OCI-M2 (cell line): Measurements from ENCODE around the gene BCAS4.

Experiments
- DNase-seq: peaks from one replicate; lab custom pipeline; 2025; ENCODE audit not compliant: unreplicated experiment; lab: John Stamatoyannopoulos, UW

BCAS4 gene

DNA sequence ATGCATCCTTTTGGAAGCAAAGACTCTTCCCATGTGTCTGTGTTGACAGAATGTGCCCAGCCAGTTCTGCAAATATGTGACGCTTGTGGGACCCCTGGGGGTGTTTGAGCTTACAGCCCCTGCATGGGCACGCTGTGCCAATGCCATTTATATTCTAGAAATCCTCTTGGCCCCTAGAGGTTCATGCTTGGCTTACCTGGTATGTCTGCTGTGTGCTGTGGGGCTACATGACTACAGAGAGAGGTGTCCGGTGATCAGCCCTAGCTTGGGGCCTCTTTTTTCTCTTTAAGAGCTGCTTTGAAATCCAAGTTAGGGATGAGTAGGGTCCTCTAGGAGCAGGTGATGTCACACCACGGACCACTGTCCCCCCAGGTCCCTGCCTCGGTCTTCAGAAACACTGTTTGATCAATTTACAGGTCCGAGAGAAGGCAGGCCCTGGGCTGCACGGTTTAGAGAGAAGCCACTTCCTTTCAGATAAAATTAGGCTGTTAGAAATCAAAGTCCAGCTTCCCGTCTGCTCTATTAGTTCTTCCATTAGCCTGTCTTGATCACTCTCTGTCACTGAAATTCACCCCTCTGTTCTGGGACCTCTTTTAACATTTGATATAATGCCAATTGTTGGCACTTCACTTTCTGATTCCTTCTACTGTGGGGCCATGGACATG lies 26.5 kb downstream of the BCAS4 start:
- no peak for DNase-seq

DNA sequence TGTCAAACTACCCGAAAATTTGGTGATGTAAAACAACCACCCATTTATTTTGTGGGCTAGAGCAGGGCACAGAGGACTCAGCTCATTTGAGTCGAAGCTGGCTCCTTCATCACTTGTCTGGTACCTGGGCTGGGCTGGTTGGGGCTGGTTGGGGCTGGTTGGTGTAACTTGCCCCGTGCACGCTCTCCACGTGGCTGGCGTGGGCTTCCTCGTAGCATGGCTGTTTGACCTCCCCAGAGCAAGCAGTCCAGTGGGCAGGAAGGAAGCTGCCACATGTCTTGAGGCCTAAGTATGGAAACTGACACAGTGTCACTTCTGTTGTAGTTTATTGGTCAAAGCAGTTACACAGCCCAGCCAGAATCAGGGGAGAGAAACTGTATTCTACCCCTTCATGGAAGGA lies 27.1 kb downstream of the BCAS4 start:
- DNase-seq: no peak

DNA sequence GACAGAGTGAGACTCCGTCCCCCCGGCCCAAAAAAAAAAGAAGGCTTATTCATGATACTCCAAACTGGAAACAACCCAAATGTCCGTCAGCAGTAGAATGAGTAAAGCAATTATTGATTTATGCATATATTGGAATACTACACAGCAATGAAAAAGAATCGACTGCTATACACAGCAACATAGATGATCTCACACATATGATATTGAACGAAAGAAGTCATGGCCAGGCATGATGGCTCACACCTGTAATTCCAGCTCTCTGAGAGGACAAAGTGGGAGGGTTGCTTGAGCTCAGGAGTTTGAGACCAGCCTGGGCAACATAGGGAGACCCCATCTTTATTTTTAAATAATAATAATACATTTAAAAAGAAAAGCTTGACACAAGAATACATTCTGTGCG lies 28.5 kb downstream of the BCAS4 start:
- DNase-seq: no peak

DNA sequence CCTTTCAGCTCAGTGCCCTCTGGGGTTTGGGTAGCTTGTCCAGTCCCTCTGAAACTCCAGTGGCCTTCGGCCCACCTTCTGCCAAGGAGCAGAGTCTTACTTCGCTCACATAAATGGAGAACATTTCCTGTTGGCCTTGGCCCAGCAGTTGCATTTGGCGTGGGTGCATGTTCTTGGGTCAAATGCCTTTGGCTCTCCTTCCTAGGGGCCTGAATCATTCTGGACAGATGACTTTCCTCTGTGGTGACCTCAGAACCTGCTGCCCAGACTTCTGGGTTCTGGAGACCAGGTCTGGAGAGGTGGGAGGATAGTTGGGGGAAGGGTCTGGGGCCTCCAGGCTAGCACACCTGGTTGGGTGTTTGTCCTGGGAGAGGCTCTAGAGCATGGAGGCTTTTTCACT lies 29.3 kb downstream of the BCAS4 start:
- DNase-seq: no peak

DNA sequence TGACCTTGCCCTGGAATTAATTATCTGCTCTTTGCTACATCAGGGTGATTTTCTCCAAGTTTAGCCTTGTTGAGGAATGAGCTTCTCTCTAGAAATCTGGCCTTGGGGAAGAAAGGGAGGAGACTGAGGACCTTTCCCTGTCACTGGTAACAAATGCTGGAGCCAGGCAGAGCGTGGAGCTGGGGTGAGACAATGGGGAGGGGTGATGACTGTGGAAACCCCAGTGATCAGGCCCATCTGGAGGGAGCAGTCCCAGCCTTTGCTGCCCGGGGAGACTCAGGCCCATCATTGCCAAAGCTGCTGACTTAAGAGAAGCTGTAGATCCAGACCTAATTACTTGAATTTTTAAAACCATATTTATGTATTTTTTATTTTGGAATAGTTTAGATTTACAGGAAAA lies 31.3 kb downstream of the BCAS4 start:
- no peak for DNase-seq

DNA sequence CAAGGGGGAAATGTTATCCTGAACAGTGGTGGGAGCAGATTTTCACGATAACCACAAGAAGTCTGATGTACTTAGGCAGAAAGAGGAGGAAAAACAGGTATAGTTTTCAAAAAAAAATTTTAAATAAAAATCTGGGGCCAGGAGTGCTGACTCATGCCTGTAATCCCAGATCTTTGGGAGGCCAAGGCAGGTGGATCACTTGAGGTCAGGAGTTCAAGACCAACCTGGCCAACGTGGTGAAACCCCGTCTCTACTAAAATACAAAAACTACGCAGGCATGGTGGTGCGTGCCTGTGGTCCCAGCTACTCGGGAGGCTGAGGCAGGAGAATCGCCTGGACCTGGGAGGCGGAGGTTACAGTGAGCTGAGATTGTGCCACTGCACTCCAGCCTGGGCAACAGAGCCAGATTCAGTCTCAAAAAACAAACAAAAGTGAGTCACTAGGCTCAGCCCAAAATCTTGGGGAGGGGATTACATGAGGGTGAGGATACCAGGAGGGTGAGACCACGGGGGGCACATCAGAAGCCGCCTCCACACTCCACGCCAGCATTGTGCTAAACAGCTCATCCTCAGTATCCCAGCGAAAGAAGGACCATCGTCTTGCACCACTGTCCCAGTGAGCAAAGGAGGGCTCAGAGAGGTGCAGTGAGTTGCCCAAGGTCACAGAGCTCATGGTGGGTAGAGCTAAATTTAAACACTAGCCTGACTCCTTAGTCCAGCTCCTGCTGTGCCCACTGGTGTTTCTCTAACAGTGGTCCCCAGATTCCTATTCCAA lies 33.7 kb downstream of the BCAS4 start:
- no peak for DNase-seq

DNA sequence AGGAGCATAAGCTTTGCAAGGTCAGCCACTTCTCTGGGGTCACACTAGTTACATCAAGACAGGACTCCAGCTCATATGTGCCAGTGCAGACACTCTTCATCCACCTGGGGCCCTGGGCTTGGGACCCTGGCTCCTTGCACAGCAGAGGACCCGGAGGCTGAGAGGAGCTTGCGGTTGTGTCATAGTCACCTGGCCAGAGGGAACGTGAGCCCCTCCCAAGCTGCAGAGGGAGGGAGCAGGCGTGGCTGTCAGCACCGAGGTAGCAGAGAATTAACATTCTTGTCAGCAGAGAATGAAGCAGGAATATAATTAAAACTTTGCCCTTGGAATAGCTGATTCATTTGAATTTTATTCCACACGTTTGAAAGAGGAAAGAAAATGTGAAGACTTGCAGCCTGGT lies 36.8 kb downstream of the BCAS4 start:
- no peak for DNase-seq

DNA sequence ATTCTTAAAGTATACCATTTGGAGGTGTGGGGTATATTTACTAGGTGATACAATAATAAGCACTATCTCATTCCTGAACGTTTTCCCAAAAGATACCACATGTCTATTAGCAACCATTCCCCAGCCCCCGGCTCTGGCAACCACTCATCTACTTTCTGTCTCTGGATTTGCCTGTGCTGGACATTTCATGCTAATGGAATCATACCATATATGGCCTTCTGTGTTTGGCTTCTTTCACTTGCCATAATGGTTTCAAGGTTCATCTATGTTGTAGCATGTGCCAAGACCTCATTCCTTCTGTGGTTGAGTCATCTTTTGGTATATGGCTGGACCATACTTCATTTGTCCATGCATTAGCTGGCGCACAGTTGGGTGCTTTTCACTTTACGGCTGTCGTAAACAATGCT lies 39.7 kb downstream of the BCAS4 start:
- DNase-seq: no peak

DNA sequence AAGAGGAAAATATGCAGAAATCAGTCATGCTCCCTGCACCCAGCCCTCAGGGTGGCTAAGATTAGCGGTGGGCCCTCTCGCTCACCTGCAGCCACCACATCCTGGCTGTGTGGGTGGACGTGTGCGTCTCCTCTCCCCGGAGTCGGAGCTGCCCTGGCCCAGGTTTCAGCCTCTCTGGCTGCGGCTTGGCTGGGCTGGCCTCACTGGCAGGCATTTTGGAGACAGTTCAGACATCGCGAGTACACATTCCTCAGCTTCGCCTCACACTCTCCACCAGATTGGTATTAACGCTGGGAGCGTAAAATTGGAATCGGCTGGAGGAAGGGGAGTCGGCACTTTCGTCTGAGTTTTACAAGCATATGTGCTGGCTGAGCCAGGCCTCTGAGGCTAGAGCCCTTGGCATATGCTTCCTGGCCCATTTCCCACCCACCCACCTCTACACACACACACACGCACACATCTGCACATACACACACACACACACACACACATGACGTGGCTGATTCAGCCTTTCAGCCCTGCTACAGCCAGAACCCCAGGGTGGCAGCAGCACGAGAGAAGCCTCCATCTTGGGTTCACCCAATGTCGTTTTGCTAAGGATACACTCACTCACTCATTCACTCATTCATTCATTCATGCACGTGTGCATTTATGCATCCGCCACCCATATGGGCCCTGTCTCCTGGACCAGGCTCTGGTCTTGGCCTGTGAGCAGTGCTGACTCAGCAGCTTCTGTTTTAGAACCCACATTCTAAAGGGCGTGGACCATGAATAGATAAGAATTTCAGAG lies 42.9 kb downstream of the BCAS4 start:
- DNase-seq: no peak

DNA sequence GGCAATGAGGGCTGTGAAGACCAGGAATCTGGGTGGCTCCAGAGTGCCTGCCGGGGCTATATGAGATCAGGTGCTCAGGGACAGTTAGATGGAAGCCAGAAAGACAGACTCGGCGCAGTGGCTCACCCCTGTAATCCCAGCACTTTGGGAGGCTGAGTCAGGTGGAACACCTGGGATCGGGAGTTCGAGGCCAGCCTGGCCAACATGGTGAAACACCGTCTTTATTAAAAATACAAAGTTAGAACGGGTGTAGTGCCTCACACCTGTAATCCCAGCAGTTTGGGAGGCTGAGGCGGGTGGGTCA lies 43.4 kb downstream of the BCAS4 start:
- no peak for DNase-seq

DNA sequence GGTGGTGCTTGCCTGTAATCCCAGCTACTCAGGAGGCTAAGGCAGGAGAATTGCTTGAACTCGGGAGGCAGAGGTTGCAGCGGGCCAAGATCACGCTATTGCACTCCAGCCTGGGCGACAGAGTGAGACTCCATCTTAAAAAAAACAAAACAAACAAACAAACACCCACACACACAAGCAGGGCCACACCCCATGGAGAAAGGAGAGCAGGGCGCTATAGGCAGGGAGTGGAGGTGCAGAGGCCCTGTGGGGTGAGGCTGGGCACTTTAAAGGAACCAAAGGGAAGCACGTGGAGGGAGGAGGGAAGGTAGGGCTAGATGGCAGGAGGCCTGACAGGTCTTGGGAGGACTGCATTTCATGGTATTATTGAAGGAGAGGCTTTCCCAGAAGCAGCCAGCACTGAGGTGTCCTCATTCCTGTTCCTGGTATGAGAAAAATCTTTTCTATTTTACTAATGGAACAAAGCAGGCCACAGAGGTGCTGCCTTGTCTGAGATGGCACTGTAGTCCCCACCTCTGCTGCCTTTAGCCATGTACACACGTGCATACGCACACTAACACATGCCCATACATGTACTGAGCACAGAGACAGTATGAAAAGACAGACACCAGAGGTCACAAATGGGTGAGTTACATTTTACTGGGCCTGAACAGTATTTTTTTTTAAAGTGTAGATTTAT lies 44.0 kb downstream of the BCAS4 start:
- no peak for DNase-seq

DNA sequence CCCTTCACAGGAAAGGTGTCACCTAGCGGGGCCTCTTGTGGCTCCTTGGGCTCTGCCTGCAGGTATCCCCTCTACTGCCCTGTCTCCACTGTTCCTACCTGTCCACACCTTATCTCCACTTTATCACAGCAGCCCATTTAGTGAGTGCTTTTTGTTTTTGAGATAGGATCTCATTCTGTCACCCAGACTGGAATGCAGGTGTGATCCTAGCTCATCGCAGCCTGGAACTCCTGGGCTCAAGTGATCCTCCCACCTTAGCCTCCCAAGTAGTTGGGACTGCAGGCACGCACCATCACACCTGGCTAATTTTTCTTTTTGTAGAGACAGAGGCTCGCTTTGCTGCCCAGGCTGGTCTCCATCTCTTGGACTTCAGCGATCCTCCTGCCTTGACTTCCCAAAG lies 48.0 kb downstream of the BCAS4 start:
- no peak for DNase-seq

DNA sequence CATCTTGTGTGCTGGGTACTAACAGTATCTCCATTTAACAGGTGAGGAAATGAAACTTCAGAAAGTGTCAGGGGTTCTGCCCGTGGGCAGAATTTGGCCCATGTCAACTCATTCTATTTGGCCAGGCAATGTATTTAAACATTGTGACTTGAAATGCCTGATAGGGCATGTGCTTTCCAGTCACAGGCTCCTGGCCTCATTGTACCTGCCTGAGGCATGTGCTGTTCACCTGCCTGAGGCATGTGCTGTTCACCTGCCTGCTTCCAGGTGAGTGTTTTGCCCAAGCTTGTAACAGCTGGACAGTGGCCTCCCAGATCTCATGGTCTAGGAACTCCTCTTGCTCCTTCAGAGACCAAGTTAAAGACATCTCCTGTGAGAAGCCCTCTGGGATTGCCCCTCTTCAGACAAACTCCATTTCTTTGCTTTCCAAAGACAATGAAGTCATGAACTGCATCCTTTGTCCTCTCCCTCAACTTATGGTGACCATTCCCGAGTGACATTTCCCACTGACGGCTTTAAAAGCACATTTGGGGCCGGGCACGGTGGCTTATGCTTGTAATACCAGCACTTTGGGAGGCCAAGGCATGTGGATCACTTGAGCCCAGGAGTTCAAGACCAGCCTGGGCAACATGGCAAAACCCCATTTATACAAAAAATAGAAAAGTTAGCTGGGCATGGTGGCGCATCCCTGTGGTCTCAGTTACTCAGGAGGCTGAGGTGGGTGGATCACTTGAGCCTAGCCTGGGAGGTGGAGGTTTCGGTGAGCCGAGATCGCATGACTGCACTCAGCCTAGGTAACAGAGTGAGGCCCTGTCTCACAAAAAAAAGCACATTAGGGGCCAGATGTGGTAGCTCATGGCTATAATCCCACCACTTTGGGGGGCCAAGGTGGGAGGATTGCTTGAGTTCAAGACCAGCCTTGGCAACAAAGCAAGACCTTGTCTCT lies 48.7 kb downstream of the BCAS4 start:
- DNase-seq: no peak

DNA sequence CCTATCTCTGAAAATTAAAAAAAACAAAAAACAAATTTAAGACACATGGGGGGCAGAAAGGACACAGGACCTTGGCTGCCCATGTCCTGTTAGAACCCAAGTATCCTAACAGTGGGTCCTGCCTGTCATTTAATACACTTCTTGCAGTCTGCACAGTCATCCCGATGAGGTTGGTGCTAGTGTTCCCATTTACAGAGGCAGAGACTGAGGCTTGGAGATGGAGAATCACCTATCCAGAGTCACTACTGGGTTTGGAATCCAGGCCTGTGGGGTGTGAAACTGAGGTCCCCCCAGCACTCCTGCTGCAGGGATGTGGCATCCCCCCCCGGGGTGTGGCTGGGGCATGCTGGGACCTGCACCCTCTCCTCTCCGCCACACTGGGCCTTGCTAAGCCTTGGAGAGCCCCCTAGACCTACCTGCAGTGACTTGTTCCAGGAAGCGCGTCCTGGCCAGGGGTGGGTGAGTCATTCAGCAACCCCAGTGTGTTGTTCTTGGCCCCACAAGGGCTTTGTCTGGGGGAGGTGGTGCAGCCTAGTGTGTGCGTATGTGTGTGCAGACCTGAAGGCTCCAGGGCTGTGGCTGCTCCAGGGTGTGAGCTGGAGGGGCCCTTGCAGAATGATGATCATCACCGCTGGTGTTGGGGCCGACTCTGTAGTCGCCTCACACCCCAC lies 49.7 kb downstream of the BCAS4 start:
- DNase-seq: no peak

DNA sequence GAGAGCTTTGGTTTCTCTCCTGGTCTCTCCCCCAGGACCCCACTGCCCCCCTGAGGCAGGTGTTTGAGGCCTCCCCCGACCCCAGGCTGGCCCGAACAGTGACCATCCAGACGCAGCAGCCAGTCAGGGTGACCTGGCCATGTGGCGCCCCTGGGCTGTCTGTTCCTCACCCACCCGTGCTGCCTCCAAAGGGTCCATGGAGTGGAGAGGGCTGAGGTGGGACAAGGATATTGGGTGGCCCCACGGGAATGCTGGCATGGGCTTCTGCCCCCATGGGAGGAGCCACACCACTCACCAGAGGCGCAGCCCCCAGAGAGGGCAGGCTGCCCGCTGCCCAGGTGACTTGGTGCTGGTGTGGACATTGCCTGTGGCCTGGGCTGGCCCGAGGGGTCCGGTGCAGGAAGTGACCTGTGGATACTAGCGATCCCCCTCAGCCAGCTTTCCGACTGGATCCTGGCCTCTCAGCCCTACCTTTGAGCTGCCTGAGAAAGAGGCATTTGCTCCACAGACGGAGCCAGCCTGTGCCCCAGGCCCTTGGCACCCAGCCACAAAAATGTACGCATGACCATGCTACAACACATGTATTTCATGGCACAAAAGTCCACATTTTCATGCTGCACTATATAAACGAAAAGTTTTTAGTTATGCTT lies 50.8 kb downstream of the BCAS4 start:
- no peak for DNase-seq

DNA sequence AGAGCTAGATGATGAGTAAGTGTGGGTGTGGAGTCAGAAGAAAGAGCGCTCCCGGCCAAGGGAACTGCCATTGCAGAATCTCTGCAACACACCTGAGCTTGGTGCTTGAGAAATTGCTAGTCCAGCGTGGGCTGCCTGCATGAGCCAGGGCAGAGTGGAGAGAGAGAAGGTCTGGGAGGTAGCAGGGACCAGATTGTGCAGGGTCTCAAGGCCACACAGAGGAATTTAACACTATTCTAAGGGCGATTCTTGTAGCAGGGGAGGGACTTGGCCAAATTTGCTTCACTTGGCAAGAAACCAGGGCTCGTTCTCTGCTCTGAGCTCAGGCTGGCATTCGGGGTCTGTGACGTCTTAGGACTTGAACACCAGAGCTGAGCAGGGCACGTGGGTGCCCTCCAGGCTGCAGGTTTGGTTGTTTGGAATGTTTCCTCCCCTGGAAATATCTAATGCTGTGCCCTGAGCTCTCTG lies 53.5 kb downstream of the BCAS4 start:
- no peak for DNase-seq

DNA sequence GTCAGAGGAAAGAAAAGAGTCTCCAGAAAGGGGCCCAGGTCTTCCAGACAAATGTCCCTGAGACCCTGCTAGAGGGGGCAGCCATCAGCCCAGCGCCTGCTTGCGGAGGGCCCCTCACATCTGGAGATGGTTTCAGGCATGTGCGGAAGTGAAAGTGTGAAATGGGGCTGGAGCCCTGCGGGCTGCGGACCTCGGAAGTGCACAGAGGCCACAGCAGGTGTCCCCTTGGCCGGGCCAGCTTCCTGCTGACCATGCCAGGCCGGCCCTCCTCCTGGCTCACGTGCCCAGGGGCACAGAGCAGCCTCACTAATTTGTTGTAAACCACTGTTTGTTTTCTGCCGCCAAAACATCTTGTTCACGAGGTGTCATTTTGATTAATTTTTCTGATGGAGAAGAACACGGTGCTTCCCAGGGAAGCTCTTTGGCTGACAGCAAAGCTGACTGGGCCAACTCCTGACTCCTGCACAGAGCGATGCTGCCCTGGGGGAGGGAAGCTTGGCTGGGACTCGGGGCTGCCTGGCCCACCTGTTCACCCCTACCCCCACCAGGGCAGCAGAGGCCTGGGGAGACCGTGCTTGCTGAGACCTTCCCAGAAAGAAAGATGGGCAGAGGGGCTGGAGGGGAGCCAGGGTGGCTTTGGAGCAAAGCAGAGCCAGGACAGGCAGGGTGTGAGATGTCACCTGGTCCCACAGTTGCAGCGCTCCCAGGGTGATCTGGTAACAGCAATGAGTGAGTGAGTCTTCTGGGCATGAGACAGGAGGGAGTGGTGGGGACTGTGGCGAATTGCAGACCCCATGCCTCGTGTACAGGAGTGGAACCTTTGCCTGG lies 54.2 kb downstream of the BCAS4 start:
- no peak for DNase-seq

DNA sequence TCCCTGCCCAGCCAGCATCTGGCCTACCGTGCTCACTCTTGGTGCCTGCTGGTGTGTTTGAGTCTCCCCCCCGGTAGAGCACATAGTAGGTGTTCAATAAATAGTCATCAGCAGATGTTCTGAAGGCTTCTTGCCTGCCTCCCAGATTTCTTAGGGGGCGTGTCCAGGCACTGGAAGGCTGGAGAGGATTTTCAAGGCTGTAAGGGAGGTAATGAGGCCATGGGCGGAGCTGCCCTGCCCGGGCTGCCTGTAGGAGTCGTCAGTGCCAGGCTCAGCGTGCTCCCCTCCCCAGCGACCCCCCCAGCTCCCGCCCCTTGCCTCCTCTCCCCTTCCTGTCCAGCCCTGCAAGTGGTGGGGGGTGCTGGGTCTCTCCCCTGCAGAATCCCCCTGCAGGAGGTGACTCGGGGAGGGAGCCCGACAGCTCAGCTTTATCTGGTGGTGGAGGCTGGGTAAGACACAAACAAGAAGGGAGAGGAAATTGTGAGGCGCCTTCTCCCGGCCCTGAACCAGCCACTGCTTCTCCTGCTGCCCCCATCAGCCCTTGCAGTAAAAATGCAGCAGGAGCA lies 55.9 kb downstream of the BCAS4 start:
- no peak for DNase-seq
